ENCODE measurements around the gene TSSK3.
"Not testable (repeated sequence)": the region's sequence is repeated elsewhere in the genome, so short reads cannot be mapped to it uniquely, and the experiment has no call there.

The TSSK3 gene

DNA sequence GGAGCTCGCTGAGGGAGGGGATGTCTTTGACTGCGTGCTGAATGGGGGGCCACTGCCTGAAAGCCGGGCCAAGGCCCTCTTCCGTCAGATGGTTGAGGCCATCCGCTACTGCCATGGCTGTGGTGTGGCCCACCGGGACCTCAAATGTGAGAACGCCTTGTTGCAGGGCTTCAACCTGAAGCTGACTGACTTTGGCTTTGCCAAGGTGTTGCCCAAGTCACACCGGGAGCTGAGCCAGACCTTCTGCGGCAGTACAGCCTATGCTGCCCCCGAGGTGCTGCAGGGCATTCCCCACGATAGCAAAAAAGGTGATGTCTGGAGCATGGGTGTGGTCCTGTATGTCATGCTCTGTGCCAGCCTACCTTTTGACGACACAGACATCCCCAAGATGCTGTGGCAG, 1.4 kb downstream of the TSSK3 start:
- no peak for DNase-seq (ENCODE audit: low spot score)

DNA sequence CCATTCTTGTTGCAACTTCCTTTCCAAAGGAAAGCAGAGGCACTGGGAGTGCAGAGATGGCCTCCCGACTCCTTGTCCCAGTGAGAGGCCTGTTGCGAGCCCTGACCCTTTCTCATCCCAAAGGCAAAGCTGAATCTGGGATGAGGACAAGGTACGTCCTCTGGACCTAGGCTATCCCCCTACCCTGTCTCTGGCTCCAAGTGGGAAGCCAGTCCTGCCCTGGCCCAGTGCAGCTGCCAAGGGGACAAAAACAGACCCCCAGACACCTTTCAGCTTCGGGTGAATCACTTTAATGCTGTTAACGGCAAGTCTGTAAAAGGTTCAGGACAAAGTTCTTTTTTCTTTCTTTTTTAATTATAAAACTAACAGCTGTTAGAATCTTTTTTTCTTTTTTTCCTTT, 2.5 kb downstream of the TSSK3 start:
- no peak for DNase-seq (ENCODE audit: low spot score)

DNA sequence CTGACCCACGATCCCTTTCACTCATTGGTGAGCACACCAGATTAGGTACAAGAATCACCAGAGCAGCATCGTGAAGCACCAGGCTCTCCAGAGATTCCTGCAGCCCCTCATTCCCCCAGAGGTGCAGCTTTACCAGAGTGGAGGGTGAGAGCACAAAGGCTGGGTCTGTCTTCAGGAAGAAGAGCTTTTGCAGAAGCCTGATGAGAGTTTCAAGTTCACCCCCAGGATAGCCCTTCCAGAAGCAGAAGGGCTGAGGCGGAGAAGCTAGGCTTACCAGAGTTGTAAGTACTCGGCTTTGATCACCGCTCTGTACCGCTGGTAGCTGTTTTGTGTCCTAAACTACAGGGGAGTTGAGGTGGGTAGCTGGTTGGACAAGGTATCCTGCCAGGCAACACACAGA, 3.1 kb downstream of the TSSK3 start:
- DNase-seq (ENCODE audit: low spot score), result no peak

DNA sequence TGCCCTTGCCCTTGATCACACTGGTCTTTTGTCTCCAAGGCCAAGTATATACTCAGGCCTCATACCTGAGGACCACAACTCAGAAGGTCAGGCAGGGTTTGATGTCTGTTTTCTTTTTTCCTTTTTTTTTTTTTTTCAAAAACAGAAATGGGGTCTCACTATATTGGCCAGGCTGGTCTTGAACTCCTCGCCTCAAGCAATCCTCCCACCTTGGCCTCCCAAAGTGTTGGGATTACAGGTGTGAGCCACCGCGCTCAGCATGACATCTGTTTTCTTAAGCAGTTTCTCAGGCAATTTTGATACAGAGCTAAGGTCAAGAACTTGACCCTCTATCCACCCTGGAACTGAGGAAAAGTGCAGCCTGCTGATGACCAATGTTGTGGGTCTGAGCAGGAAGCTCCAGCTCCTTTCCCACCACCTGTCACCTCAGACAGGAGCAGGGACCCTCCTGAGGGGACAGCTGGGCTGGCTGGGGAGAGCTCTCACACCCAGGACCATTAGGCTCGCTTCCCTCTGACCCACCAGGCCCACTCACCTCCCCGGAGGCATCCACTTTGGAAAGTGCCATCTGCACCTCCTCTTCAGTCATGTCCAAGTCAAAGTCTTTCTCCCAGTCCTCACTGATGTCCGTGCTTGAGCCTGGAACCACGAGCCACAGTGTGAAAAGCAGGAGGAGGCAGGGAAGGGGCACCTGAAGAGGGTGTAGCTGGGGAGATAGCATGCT, 5.7 kb downstream of the TSSK3 start:
- DNase-seq (ENCODE audit: low spot score), result no peak

DNA sequence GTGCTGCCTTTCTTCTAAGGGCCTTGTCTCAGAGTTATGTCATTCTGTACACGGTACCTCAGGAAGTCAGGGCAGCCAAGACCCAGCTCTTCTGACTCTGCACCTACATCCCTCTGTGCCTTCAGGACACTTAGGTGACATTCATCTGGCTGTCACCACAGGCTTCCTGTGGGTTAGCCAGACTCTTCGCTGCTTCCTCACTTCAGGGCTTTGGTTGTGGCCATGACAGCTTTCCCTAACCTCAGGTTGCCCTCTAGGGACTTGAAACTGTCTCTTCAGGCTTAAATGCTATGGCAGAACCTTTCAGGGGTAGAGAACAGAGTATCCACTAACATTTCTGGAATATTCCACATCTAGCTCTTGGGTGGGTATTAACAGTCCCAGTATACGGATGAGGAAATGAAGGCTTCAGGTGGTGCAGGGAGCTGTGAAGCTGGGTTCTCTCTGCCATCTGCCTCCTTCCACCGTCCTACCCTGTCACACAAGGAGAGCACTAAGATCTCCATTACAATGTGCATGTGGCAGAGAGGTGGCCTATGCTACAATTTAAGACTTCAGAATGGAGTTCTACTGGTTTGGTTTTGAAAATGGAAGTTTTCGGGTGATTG, 9.9 kb downstream of the TSSK3 start:
- no peak for DNase-seq (ENCODE audit: low spot score)

DNA sequence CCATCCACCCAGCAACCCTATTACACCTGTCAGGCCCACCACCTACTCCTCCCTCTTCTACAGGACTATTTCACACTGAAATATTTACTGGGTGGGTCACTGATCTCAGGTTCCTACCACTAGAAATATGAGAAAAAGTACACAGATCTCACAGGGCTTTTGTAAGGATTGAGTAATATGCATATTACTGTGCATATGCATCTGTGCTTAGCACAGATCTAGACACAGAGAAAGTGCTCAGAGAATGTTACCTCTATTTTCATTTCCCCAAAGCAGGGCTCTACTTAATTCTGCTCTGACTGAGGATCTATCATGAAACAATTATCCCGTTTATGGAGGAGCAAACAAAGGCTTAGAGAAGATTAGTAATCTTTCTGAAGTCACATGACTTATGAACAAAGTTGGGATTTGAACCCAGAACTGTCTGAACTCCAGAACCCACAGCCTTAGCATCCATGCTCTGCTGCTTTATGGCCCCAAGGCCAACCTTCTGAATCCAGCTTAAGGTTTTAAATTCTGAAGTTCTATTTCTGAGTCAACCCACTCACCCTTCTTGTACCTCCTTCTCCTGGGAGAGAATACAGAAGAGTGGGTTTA, 11.8 kb downstream of the TSSK3 start:
- DNase-seq (ENCODE audit: low spot score), result no peak

DNA sequence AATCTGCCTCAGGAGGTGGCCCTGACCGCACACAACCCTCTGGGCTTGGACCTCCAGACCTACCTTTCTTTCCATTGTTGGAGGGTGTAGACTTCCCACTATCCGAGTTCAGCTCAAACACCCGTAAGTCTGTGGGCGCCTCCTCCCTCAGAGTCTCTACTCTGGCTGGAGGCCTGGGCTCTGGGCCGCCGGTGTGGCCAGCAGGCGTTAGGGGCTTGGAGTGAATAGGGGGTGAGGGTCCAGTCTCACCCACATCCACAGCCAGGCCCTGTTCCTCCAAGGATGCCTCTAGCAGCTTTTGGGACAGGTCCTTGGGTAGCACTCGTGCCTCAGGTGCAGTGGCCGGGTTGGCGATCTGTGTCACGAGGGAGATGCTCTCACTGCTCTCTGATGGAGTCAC, 13.9 kb downstream of the TSSK3 start:
- no peak for DNase-seq (ENCODE audit: low spot score)

DNA sequence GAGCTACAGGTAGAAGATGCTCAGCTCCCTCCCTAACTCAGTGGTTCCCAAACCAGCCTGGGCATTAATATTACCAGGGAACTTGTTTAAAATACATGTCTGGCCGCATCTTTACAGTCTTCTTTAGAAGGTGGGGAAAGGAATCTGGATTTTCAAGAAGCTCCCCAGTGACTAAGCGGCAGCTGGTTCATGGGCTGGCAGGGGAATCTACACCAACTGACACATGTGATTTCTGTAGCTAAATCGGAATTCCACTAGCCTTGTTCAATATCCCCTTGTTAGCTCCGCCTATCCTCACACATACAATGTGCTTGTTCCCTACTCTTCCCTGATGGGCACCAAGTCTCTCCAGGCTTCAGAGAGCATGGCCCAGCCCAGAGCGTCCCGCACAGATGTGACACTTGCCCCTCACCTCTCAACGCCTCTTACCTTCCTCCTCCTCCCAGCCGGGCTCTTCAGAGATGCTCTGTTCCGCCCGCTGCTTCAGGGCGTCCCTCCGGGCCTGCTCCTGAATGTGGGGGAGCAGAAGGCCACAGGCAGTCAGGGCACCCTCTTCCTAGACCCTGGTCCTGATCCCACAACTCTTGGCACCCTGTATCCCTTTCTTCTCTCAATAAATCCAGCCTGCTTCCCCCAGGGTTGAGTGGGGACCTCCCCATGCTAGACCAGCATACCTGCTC, 15.3 kb downstream of the TSSK3 start:
- no peak for DNase-seq (ENCODE audit: low spot score)

DNA sequence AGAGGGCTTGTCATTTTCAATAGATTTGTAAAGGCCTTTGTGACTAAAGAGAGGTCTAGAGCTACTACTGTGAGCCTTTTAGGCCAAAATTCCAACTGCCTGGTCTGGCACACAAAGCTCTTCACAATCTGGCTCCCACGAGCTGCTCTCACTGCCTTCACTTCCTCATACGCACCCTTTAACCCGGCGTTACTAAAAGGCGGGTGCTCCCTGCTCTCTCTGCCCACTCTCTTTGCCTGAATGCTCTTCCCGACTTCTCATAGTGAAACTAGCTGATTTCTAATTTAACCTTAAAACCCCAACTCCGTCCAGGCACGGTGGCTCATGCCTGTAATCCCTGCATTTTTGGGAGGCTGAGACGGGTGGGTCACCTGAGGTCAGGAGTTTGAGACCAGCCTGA, 17.7 kb downstream of the TSSK3 start:
- no peak for DNase-seq (ENCODE audit: low spot score)

DNA sequence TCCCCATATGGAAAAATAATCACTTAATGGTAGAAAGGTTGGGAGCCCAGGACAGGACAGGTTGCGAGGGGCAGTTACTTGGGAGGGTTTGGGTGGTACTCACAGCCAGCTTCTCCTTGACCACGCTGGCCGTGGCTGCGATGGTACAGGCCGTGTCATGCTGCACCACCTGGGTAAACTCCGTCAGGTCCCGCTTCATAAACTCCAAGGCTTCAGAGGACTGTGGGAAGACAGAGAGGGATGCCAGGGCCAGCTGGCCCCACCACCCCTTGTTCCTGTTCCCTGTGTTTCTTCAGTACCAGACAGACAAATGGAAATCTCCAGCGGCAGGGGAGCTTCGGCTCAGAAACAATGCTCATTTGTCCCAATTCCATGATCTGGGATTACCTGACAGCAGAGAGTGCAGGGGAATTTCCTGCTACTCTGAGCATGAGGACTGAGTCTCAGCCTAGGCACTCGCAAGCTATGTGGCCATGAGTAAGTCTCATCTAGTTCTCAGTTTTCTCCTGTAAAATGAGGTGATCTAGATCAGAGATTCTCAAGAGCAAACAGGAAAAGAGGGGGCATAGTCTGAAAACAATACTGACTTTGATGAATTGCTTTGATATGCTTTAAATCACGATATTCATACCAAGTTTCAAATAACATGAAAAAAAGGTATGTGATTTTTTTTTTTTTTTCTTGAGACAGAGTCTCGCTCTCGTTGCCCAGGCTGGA, 24.5 kb downstream of the TSSK3 start:
- DNase-seq (ENCODE audit: low spot score), result no peak

DNA sequence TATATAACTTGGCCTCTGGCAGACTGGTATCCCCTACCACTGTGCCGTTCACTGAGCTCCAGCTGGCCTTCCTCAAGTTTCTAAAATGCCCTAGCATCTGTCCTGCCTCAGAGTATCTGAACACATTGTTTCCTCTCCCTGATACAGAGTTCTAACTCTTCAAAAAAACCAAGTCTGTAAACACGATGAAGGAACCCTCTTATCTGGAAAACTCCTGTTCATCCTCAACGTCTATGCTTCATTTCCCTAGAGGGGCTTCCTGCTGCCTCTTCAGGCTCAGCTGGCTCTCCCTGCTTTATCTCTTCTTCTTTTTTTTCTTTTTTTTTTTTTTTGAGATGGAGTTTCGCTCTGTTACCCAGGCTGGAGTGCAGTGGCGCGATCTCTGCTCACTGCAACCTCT, 26.3 kb downstream of the TSSK3 start:
- DNase-seq (ENCODE audit: low spot score), result no peak

DNA sequence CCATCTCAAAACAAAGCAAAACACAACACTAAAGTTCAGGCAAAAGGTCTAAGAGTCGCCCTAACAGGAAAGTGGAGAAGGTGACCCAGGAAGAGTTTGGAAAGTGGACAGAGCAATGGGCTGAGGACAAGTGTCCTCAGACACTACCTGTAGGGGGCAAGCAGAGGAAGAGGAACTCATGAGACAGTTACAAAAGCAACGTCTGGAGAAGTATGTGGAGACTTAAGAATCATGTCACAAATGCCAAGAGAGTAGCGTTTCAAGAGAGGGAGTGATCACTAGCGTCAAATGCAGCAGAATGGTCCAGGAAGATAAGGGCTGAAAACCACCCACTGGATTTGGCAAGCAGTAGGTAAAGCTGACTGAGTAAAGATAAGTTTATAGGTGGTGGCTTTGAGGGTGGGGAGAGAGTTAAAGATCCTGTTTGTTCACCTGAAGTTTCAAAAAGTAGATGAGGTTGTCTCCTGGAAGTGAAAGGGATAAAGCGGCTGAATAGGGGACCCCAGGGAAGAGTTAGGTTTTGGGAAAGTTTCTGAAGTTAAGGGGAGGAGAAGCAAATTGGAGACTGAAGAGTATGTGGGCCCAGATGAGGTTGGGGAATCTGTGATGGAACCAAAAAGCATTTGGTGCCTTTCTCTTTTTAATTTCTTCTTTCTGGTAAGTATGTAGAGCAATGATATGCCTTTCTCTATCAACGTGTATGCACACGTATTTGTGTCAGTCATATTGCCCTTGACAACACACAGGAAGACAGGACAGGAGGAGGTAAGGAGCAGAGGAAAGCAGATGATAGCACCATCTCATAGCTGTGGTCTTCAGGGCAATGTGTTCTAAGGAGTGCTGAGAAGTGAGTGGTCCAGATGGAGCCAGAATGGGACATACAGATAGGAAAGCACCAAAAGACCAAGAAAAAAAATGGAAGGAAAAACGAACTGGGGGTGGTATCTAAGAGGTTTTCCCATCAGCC, 28.8 kb downstream of the TSSK3 start:
- DNase-seq (ENCODE audit: low spot score), result no peak

DNA sequence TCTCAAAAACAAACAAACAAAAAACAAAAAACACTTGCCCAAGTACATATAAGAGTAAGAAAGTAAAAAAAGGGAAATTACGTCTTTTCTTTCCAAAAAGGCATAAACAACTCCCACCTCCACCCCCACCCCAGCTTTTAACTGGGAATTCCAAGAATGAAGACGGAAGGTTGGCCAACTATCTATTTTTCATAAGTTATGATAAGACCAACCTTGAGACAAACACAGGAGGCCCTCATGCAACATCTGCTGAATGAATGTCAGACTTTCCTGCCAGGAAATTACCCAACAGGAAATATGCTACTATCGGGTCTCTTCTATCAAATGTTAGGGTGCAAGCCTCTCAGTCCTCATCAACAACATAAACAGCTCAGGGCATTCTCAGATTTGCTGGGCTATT, 30.0 kb downstream of the TSSK3 start:
- no peak for DNase-seq (ENCODE audit: low spot score)

DNA sequence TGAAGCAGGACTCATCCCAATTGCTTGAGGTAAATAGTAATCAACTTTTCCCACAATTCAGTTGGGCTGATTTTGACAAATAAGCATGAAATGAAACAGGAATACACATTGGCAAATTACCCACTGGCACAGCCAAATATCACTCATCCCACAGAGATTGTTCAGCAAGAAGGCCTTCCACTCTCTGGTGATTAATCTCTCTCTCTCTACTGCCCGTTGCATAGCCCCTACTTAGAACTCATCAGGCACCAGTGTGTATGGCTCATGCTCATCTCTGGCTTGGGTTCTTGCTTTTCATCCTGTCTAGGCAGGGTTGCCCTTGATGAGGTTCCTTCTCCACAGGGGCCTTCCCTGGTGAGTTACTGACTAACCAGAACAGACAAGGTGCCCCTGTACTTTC, 30.8 kb downstream of the TSSK3 start:
- DNase-seq (ENCODE audit: low spot score), result no peak

DNA sequence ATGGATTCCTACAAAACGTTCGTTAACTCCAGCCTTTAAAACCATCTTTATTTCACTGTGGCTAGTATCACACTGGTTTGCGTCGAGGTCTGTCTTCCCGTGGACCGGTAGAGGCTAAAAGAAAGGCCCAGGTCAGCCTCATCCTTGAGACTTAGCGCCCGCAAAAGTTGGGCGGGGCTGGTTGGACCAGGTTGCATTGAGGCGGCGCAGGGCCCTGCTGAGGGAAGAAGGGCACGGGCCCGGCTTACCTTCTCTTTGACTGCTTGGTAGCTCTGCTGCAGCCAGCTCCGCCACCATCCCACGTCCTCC, 31.4 kb downstream of the TSSK3 start:
- DNase-seq (ENCODE audit: low spot score), result no peak

DNA sequence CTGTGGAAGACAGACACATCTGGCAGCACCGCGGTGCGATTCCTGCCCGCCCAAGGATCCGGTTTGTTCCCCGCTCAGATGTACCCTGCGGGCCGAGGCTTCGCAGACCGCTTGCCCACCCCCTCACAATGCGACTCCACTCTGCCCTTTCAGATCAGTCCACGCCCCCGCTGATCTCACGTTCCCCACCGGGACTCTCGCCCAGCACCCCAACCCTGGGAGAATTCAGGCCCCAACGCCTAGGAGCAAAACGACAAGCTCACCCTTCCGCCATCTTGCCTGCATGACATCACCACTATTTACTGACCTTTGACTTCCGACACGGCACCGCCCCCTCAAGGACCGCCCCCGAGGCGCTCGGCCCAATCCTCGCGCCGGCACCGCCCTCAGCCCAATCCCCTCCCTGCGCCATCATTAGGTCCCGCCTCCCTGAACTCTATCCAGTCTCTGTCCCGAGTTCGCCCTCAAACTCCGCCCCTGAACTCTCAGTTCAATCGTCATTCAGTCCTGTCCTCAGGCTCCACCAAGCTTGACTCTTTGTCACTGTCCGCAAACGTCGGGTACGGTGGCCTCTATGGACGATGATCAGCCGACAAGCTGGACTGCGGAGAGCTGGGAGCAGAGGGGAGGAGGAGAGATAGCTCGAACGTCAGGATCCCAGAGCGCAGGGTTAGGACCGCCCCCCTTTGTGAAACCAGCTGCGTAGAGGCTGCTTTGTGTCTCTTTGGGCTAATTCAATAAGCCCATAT, 32.0 kb downstream of the TSSK3 start, which contains the start of gene BSDC1:
TSS of gene BSDC1 (minus strand) at position 301 of the 749 bp plus-strand sequence. CDS start at position 274, 27 bp downstream.
- DNase-seq (ENCODE audit: low spot score), result peak; percentile 100

DNA sequence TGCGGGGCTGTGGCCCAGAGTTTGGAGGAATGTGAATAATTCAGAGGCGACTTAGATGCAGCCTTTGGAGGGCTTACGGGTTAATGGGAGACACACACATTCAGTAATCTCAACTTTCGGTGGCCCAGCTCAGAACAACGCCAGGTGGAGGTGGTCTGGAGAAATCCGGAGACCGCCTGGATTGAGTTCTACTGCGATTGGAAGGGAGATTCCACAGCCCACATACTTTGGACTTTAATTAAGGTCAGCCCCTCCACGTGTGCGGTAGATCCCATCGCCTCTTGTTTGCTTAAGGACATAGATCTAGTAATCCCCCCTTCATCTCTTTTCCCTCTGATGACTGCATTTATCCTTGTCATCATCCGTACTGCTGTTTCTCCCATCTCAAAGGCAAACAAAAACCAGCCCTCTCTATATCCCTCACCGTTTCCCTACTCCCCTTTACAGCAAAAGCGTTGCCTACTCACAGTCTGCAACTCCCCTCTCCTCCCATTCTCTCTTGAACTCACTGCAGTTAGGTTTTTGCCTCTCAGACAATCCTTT, 32.6 kb downstream of the TSSK3 start:
- DNase-seq (ENCODE audit: low spot score), result no peak

DNA sequence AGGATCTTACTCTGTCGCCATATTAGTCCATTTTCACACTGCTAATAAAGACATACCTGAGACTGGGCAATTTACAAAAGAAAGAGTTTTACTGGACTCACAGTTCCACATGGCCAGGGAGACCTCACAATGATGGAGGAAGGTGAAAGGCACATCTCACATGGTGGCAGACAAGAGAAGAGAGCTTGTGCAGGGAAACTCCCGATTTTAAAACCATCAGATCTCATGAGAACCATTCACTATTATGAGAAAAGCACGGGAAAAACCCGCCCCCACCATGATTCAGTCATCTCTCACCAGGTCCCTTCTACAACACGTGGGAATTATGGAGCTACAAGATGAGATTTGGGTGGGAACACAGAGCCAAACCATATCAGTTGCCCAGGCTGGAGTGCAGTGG, 34.2 kb downstream of the TSSK3 start:
- DNase-seq (ENCODE audit: low spot score), result not testable (repeated sequence)

DNA sequence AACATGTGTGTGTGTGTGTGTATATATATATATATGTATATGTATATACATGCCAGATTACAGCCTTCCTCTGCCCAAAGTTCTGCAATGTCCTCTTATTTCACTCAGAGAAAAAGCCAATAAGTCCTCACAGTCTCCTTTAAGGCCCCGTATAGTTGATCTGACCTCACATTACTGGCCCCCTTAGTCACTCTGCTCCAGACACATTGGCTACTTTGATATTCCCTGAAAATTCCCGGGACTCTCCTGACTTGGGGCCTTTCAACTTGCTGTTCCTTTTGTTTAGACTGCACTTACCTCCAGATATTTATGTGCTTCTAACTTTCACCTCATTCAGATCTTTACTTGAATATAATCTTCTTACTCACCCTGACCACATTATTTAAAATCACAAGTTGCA, 36.1 kb downstream of the TSSK3 start:
- no peak for DNase-seq (ENCODE audit: low spot score)

DNA sequence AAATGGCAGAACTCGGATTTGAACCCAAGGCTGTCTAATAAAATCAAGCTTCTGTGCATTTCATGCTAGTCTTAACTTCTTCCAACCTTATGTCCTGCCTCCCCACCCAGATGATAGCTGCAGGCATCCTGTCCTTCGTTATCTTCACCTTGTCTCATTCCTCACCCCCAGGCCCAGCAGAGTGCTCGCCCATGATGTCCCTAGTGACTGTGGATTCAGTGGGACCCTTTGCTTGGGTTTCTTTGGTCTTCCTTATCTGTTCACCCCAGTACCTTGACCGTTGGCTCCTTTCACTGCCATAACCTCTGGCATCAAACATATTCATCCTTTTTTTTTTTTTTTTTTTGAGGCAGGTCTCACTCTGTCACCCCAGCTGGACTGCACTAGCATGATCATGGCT, 37.5 kb downstream of the TSSK3 start:
- no peak for DNase-seq (ENCODE audit: low spot score)
